Suprapubic skin (tissue), 4 donors: ENCODE data around the gene HTR3A. TPM values are rescaled to one million over a fixed set of nuclear protein-coding genes. Genes with fewer than 3 reads are reported as not detected.
A peak's percentile ranks its signal among the peaks of the same experiment; 100 is the strongest.

Source experiments
- DNase-seq, 2 donors: peaks; one replicate each; pipeline ENCODE4 v3.0.0-alpha.2; 2019; ENCODE audit warnings: low spot score in 2 of 2
- H3K27ac ChIP-seq: fragments of 200-600 bp; sonication (generic); one replicate; pipeline ENCODE4 v1.5.1; 2019
- H3K27me3 ChIP-seq: fragments of 200-600 bp; sonication (generic); one replicate; pipeline ENCODE4 v1.5.1; 2019
- H3K36me3 ChIP-seq: fragments of 200-600 bp; sonication (generic); one replicate; pipeline ENCODE4 v1.5.1; 2019
- H3K4me1 ChIP-seq: fragments of 200-600 bp; sonication (generic); one replicate; pipeline ENCODE4 v1.5.1; 2019
- H3K4me3 ChIP-seq: fragments of 200-600 bp; sonication (generic); one replicate; pipeline ENCODE4 v1.5.1; 2019; ENCODE audit warnings: mild to moderate bottlenecking
- H3K9me3 ChIP-seq: fragments of 200-600 bp; sonication (generic); one replicate; pipeline ENCODE4 v1.5.1; 2019
- CTCF ChIP-seq, 2 donors: fragments of 200-600 bp in 1 of 2; fragments of 450-650 bp in 1 of 2; sonication (generic) in 1 of 2; IDR thresholded peaks; one replicate each; pipeline ENCODE4 v1.5.1; 2016 to 2019; ENCODE audit warnings: antibody characterized with exemption in 2 of 2, mild to moderate bottlenecking in 1 of 2, moderate library complexity in 1 of 2
- EP300 ChIP-seq: sonication (generic); formaldehyde crosslinking; IDR thresholded peaks from one replicate; pipeline ENCODE4 v1.6.1; 2017; ENCODE audit warnings: antibody characterized with exemption
- POLR2A ChIP-seq, 2 donors: fragments of 450-650 bp; IDR thresholded peaks; one replicate each; pipeline ENCODE4 v1.6.1; 2017; ENCODE audit warnings: antibody characterized with exemption in 2 of 2, mild to moderate bottlenecking in 2 of 2, moderate library complexity in 2 of 2
- POLR2AphosphoS5 ChIP-seq, 3 donors: sonication (generic); formaldehyde crosslinking; IDR thresholded peaks; one replicate each; pipeline ENCODE4 v1.6.1; 2017; ENCODE audit warnings: antibody characterized with exemption in 3 of 3
- WGBS: methylation state at CpG from one replicate; pipeline ENCODE4 v1.1.5; 2018; 5-methylcytosine and 5-hydroxymethylcytosine counted together
- total RNA-seq, 4 donors: library from RNA; depleted of rRNA; stranded (reverse); fragments of >200 nt; gene quantifications; one replicate each; pipeline ENCODE4 v1.1.0, GENCODE V29; 2016

HTR3A gene
- total RNA-seq, 4 donors from 2014 or later, result 0.68 TPM; not detected in 2

DNA sequence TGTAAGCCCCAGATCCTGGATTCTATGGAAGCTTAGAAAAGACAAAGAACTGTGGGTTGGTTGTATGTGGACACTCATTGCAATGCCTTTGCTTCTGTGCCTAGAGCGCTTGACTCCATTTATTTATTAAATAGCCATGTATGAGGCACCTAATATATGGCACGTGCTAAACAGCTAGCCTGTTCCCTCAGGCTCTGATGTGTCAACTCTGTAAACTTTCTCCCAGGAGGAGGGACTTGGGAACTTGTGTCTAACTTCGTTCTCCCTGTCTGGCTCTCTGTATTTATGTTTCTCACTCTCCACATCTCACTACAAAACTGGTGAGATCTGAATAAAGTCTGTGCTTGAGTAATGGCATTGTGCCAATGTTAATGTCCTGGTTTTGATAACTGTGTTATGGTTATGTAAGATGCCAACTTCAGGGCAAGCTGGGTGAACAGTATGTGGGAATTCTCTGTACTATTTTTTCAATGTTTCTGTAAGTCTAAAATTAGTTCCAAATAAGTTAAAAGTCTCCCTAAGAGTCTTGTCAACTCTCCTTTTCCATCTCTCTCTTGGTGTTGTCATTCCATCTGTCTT is 50.5 kb downstream of the HTR3A start:
- H3K4me3 ChIP-seq, result no peak overlapping the region
- 42% methylated on average over 3 of the region's 3 CpGs for WGBS
- H3K4me1 ChIP-seq, result no peaks in the 10 kb centered on the region
- peak in 1 of 2 donors; percentile 5 for DNase-seq
- peaks cover 13% of the 10 kb centered on the region for H3K27me3 ChIP-seq
- no peaks in the 10 kb centered on the region for H3K9me3 ChIP-seq
- H3K36me3 ChIP-seq, result no peaks in the 10 kb centered on the region
- TF ChIP-seq POLR2AphosphoS5 (IDR thresholded peaks at IDR 0.05) (no peak), CTCF (IDR thresholded peaks at IDR 0.05) (no peak), EP300 (no peak), POLR2A (IDR thresholded peaks at IDR 0.05) (no peak)
- no peak overlapping the region for H3K27ac ChIP-seq

GRCh38 chr11:114026355-114026754 is 51.4 kb downstream of the HTR3A start:
- no peaks in the 10 kb centered on the region for H3K36me3 ChIP-seq
- H3K27ac ChIP-seq, result no peak overlapping the region
- DNase-seq, result peak in 1 of 2 donors; percentile 10
- WGBS, result 69% methylated on average over 1 of the region's 1 CpG
- TF ChIP-seq POLR2AphosphoS5 (IDR thresholded peaks at IDR 0.05) (no peak), POLR2A (IDR thresholded peaks at IDR 0.05) (no peak), EP300 (no peak), CTCF (IDR thresholded peaks at IDR 0.05) (no peak)
- no peak overlapping the region for H3K4me3 ChIP-seq
- no peaks in the 10 kb centered on the region for H3K4me1 ChIP-seq
- peaks cover 13% of the 10 kb centered on the region for H3K27me3 ChIP-seq
- no peaks in the 10 kb centered on the region for H3K9me3 ChIP-seq

GRCh38 chr11:114027391-114027790 is 52.5 kb downstream of the HTR3A start:
- H3K27ac ChIP-seq, result no peak overlapping the region
- no peak for TF ChIP-seq POLR2A (IDR thresholded peaks at IDR 0.05)
- TF ChIP-seq CTCF (IDR thresholded peaks at IDR 0.05), result no peak
- no peak for TF ChIP-seq POLR2AphosphoS5 (IDR thresholded peaks at IDR 0.05)
- no peak for TF ChIP-seq EP300
- no peak overlapping the region for H3K4me3 ChIP-seq
- no peaks in the 10 kb centered on the region for H3K36me3 ChIP-seq
- peaks cover 13% of the 10 kb centered on the region for H3K27me3 ChIP-seq
- DNase-seq, result no peak
- no peaks in the 10 kb centered on the region for H3K9me3 ChIP-seq
- WGBS, result 69% methylated on average over 11 of the region's 11 CpGs
- H3K4me1 ChIP-seq, result no peaks in the 10 kb centered on the region

DNA sequence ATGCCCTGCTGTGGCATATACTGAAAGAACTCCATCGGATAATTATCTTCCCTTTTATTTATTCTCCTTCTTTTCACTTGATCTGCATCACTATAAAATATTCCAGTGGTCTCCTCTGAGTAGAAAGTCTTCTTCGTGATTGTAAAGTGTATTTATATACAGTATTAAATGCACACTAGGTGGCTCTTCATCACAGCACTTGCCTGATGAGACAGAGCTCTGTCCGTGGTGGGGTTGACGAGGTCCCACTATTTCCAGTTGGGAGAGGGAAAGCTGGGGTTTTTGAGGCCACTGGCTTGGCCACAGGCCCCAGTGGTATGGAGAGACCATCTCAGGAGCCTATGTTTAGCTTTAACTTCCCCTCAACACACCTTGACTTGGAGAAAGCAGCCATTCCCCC is 53.0 kb downstream of the HTR3A start:
- Histone ChIP-seq H3K36me3 (no peaks in the 10 kb centered on the region), H3K4me3 (no peak overlapping the region), H3K27ac (no peak overlapping the region), H3K27me3 (peaks cover 13% of the 10 kb centered on the region), H3K9me3 (no peaks in the 10 kb centered on the region), H3K4me1 (no peaks in the 10 kb centered on the region)
- DNase-seq, result no peak
- TF ChIP-seq EP300, result no peak
- no peak for TF ChIP-seq POLR2AphosphoS5 (IDR thresholded peaks at IDR 0.05)
- no peak for TF ChIP-seq CTCF (IDR thresholded peaks at IDR 0.05)
- TF ChIP-seq POLR2A (IDR thresholded peaks at IDR 0.05), result no peak
- WGBS, result 67% methylated on average over 4 of the region's 4 CpGs

GRCh38 chr11:114031246-114031966 is 56.5 kb downstream of the HTR3A start:
- DNase-seq, result no peak
- Histone ChIP-seq H3K27ac (no peak overlapping the region), H3K4me1 (peaks cover 9% of the 10 kb centered on the region), H3K4me3 (no peak overlapping the region), H3K9me3 (no peaks in the 10 kb centered on the region), H3K36me3 (no peaks in the 10 kb centered on the region), H3K27me3 (peaks cover 13% of the 10 kb centered on the region)
- WGBS, result 87% methylated on average over 18 of the region's 18 CpGs
- no peak for TF ChIP-seq EP300
- TF ChIP-seq POLR2A (IDR thresholded peaks at IDR 0.05), result no peak
- TF ChIP-seq CTCF (IDR thresholded peaks at IDR 0.05), result no peak
- TF ChIP-seq POLR2AphosphoS5 (IDR thresholded peaks at IDR 0.05), result no peak
